Smooth muscle cell (in vitro differentiated cells): Measurements from ENCODE around the gene OIT3. TPM values are rescaled to one million over a fixed set of nuclear protein-coding genes. Genes with fewer than 3 reads are reported as not detected.
A peak's percentile ranks its signal among the peaks of the same experiment; 100 is the strongest.

Experiments used
- DNase-seq: peaks from one replicate; lab custom pipeline; 2025; ENCODE audit not compliant: unreplicated experiment; lab: John Stamatoyannopoulos, UW
- H2AFZ ChIP-seq: fragments of 200-600 bp; sonication (generic); 2 replicates; pipeline ENCODE4 v1.6.0; 2016; ENCODE audit warnings: antibody characterized with exemption, low read depth, mild to moderate bottlenecking
- H3F3A ChIP-seq: fragments of 200-600 bp; sonication (generic); 2 replicates; pipeline ENCODE4 v1.6.0; 2017; ENCODE audit warnings: antibody characterized with exemption, low read depth
- H3K27ac ChIP-seq: fragments of 200-600 bp; sonication (generic); 2 replicates; pipeline ENCODE4 v1.5.1; 2016; ENCODE audit warnings: low read depth, mild to moderate bottlenecking
- H3K27me3 ChIP-seq: fragments of 200-600 bp; sonication (generic); 2 replicates; pipeline ENCODE4 v1.6.1; 2016; ENCODE audit warnings: low read depth, mild to moderate bottlenecking
- H3K36me3 ChIP-seq: fragments of 200-600 bp; sonication (generic); 2 replicates; pipeline ENCODE4 v1.5.1; 2016; ENCODE audit warnings: low read depth
- H3K4me1 ChIP-seq: fragments of 200-600 bp; sonication (generic); 2 replicates; pipeline ENCODE4 v1.5.1; 2016; ENCODE audit warnings: low read depth
- H3K4me2 ChIP-seq: fragments of 200-600 bp; sonication (generic); 2 replicates; pipeline ENCODE4 v1.6.0; 2016; ENCODE audit warnings: mild to moderate bottlenecking
- H3K4me3 ChIP-seq: fragments of 200-600 bp; sonication (generic); 2 replicates; pipeline ENCODE4 v1.5.1; 2016; ENCODE audit warnings: mild to moderate bottlenecking
- H3K79me2 ChIP-seq: fragments of 200-600 bp; sonication (generic); 2 replicates; pipeline ENCODE4 v1.6.0; 2016; ENCODE audit warnings: low read depth, mild to moderate bottlenecking
- H3K9ac ChIP-seq: fragments of 200-600 bp; sonication (generic); 2 replicates; pipeline ENCODE4 v1.6.0; 2016; ENCODE audit warnings: low read depth
- H3K9me3 ChIP-seq: fragments of 200-600 bp; sonication (generic); replicated peaks from 2 replicates; pipeline ENCODE4 v1.5.1; 2016; ENCODE audit warnings: low read depth
- H4K20me1 ChIP-seq: fragments of 200-600 bp; sonication (generic); 2 replicates; pipeline ENCODE4 v1.6.0; 2016; ENCODE audit warnings: low read depth
- WGBS: methylation state at CpG from one replicate; pipeline ENCODE4 v1.1.7; 2016; ENCODE audit warnings: low lambda C conversion rate; 5-methylcytosine and 5-hydroxymethylcytosine counted together
- polyA plus RNA-seq: library from polyadenylated mRNA; unstranded; fragments of >200 nt; fragmentation: Nextera tagmentation; extraction: Ambion mirVana; gene quantifications from 2 replicates; pipeline ENCODE4 v1.2.1, GENCODE V29; 2016
- total RNA-seq: library from RNA; depleted of rRNA; stranded (reverse); fragments of >200 nt; gene quantifications from 2 replicates; pipeline ENCODE4 v1.2.3, GENCODE V29; 2014
- TF ChIP-seq, protein P1 (sequence below): fragments of 200-600 bp; sonication (generic); IDR thresholded peaks from 2 replicates; pipeline ENCODE4 v1.5.1; 2017; ENCODE audit warnings: borderline replicate concordance, mild to moderate bottlenecking, antibody characterized with exemption; ENCODE audit not compliant: insufficient read depth, poor library complexity, severe bottlenecking

Gene OIT3
- total and polyA plus RNA-seq, 2 experiments from 2014 or later: 0.08 TPM; not detected in 1

- H3K79me2 ChIP-seq: no peaks in the 10 kb centered on the region
- H2AFZ ChIP-seq: no peak overlapping the region
- H3K4me3 ChIP-seq: peak overlapping the region; percentile 35
- TF ChIP-seq, protein P1, sequence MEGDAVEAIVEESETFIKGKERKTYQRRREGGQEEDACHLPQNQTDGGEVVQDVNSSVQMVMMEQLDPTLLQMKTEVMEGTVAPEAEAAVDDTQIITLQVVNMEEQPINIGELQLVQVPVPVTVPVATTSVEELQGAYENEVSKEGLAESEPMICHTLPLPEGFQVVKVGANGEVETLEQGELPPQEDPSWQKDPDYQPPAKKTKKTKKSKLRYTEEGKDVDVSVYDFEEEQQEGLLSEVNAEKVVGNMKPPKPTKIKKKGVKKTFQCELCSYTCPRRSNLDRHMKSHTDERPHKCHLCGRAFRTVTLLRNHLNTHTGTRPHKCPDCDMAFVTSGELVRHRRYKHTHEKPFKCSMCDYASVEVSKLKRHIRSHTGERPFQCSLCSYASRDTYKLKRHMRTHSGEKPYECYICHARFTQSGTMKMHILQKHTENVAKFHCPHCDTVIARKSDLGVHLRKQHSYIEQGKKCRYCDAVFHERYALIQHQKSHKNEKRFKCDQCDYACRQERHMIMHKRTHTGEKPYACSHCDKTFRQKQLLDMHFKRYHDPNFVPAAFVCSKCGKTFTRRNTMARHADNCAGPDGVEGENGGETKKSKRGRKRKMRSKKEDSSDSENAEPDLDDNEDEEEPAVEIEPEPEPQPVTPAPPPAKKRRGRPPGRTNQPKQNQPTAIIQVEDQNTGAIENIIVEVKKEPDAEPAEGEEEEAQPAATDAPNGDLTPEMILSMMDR: no peak
- no peak overlapping the region for H3K4me2 ChIP-seq
- H3K4me1 ChIP-seq: peaks cover 7% of the 10 kb centered on the region
- no peaks in the 10 kb centered on the region for H3F3A ChIP-seq
- WGBS: 89% methylated on average over 6 of the region's 6 CpGs
- no peaks in the 10 kb centered on the region for H4K20me1 ChIP-seq
- H3K27me3 ChIP-seq: no peaks in the 10 kb centered on the region
- H3K27ac ChIP-seq: no peak overlapping the region
- H3K9ac ChIP-seq: no peak overlapping the region
- DNase-seq: no peak
- no peaks in the 10 kb centered on the region for H3K9me3 ChIP-seq
- no peaks in the 10 kb centered on the region for H3K36me3 ChIP-seq
These were observed 58.6 kb downstream of the OIT3 start for GRCh38 chr10:72952189-72952588.

DNA sequence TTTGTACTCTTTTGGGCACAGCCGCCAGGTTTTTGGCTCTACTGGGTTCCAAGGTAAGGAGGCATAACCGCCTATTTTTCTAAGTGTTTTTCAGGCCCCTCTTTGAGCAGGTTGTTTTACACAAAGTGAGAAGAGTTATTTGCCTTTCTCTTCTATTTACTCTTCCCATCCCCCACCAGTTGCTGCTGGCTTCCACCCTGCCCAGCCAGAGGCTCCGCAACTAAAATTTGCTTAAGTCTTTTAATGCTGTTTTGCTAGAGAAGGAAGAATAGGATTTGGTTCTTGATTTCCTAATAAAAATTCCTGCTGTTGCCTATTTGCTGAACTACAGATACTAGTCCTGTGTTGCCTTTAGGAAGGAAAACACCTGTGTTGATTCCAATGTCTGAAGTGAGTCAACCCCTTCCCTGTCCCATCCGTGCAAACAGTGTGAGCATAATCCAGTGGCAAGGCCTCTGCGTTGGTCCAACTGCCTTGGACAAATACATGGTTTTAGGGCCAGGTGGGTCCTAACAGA is 59.2 kb downstream of the OIT3 start:
- DNase-seq: no peak
- H3K27me3 ChIP-seq: no peaks in the 10 kb centered on the region
- H3K9ac ChIP-seq: no peak overlapping the region
- H3K4me1 ChIP-seq: peaks cover 7% of the 10 kb centered on the region
- 80% methylated on average over 5 of the region's 5 CpGs for WGBS
- H2AFZ ChIP-seq: no peak overlapping the region
- peak overlapping the region; percentile 35 for H3K4me3 ChIP-seq
- H3F3A ChIP-seq: no peaks in the 10 kb centered on the region
- H3K9me3 ChIP-seq: no peaks in the 10 kb centered on the region
- no peaks in the 10 kb centered on the region for H3K79me2 ChIP-seq
- TF ChIP-seq, protein P1: no peak
- H4K20me1 ChIP-seq: no peaks in the 10 kb centered on the region
- no peaks in the 10 kb centered on the region for H3K36me3 ChIP-seq
- H3K4me2 ChIP-seq: no peak overlapping the region
- no peak overlapping the region for H3K27ac ChIP-seq

GRCh38 chr10:72953687-72954086 is 60.1 kb downstream of the OIT3 start:
- Histone ChIP-seq H3K36me3 (no peaks in the 10 kb centered on the region), H3K9ac (no peak overlapping the region), H3K27ac (no peak overlapping the region), H3K79me2 (no peaks in the 10 kb centered on the region), H3F3A (no peaks in the 10 kb centered on the region), H3K4me1 (peaks cover 7% of the 10 kb centered on the region), H4K20me1 (no peaks in the 10 kb centered on the region), H3K4me2 (no peak overlapping the region), H3K4me3 (peak overlapping the region; percentile 35), H3K9me3 (no peaks in the 10 kb centered on the region), H3K27me3 (no peaks in the 10 kb centered on the region), H2AFZ (no peak overlapping the region)
- TF ChIP-seq, protein P1: no peak
- no peak for DNase-seq
- 39% methylated on average over 8 of the region's 8 CpGs for WGBS

GRCh38 chr10:72954230-72954595 is 60.7 kb downstream of the OIT3 start:
- Histone ChIP-seq H3K9ac (no peak overlapping the region), H3K4me2 (no peak overlapping the region), H3K79me2 (no peaks in the 10 kb centered on the region), H3K4me3 (peak overlapping the region; percentile 35), H2AFZ (no peak overlapping the region), H3K27ac (no peak overlapping the region), H4K20me1 (no peaks in the 10 kb centered on the region), H3K27me3 (no peaks in the 10 kb centered on the region), H3K36me3 (no peaks in the 10 kb centered on the region), H3K9me3 (no peaks in the 10 kb centered on the region), H3K4me1 (peaks cover 7% of the 10 kb centered on the region), H3F3A (no peaks in the 10 kb centered on the region)
- TF ChIP-seq, protein P1: no peak
- DNase-seq: no peak
- WGBS: 85% methylated on average over 8 of the region's 8 CpGs
